Stimulated activated CD8-positive, alpha-beta memory T cell treated with anti-CD3 and anti-CD28 coated beads, Interleukin-15, amount 100 ng/mL, for 48 hours (primary cell): ENCODE measurements around the gene C1QTNF5.

ENCODE experiments used
- DNase-seq, 2 donors: peaks; one replicate each; pipeline ENCODE4 v3.0.0-alpha.2; 2020; ENCODE audit warnings: low read depth in 2 of 2

C1QTNF5 gene

GRCh38 chr11:119318240-119319135, 22.2 kb downstream of the C1QTNF5 start:
- no peak for DNase-seq

GRCh38 chr11:119317592-119318239, 23.0 kb downstream of the C1QTNF5 start:
- no peak for DNase-seq

GRCh38 chr11:119316729-119317591, 23.7 kb downstream of the C1QTNF5 start, which contains the start of gene MCAM:
TSS of gene MCAM (minus strand) at chr11:119317130. CDS start at chr11:119317101, 29 bp downstream.
- DNase-seq = no peak

- no peak for DNase-seq
These were observed 24.5 kb downstream of the C1QTNF5 start for GRCh38 chr11:119316016-119316728.

- DNase-seq = no peak
These were observed 25.3 kb downstream of the C1QTNF5 start for GRCh38 chr11:119315131-119316015.

DNA sequence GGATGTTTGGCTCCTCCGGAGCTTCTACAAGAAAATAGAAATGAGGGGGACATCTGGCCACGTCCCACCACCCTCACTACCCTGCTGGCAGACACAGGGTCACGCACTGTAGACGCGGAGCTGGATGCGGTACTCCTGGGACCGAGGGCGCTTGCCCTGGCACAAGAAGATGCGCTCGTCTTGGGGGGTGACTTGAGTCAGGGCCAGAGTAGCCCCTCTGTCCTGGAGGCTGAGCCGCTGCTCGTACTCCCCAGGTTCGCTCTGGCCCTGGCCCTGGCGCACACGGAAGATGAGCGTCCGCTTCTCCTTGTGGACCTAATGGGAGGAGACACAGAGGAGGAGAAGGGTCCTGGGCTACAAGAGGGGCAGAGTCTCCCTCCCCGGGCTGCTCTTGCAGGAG, 26.0 kb downstream of the C1QTNF5 start:
- no peak for DNase-seq

DNA sequence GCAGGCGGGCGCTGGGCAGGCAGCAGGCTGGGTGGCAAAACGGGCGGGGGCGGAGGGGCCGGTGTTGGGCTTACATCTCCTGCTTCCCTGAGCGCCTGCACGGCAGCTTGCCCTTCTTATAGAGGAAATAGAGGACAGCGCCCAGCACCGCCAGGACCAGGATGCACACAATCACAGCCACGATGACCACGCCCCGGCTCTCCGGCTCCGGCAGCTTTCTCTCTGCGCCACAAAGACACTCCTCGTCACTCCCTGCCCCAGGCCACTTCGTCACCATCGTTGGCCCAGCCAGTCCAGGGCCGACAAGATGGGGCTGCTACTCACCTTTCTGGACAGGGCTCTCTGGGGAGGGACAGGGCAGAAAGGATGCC, 30.0 kb downstream of the C1QTNF5 start:
- DNase-seq = no peak

GRCh38 chr11:119309953-119310681, 30.6 kb downstream of the C1QTNF5 start:
- DNase-seq = no peak

- DNase-seq = no peak
These were observed 31.3 kb downstream of the C1QTNF5 start for GRCh38 chr11:119309411-119309810.

- DNase-seq = no peak
These were observed 32.7 kb downstream of the C1QTNF5 start for GRCh38 chr11:119307974-119308373.

DNA sequence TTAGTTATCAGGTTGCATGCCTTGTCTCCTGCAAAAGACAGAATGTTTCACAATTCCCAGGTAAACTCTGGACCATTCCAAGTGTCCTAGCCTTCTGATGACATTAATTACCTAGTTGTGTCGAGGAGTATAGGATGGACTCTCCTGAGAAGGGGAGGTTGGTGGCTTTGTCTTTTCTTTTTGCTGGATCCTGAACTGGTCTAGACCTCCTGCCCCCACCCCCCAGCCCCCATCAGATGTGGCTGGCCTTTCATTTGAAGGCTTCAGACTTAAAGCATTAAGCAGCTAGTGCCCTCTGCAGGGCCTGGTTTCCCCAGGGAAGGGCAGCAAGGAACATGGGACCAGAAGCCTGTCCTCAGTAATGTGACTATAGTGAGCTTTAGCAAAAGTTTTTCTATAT, 33.5 kb downstream of the C1QTNF5 start:
- DNase-seq = no peak

DNA sequence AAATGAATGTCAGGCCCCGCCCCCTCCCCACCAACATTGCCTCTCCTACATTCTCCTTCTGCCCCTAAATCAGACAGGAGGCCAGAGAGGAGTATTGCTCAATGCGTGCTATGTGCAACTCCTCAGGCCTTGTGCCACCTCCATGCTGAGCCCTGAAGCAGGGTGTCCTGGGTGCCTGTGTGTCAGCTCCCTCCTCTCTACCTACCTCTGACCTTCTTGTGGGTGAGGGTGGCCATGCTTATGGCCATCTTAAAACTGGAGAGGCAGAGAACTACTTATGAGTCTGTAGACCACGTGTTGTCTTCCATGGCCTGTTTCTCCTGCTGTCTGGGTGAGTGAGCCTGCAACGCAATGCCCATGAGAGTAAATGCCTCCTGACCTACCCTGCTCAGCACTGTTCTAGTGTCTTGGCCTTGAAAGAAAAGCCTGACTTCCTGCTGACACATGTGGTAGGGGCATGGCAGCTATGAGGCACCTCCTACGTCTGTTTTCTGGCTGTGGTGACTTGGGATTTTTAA, 34.3 kb downstream of the C1QTNF5 start:
- no peak for DNase-seq

- no peak for DNase-seq
These were observed 34.9 kb downstream of the C1QTNF5 start for GRCh38 chr11:119305556-119306372.

GRCh38 chr11:119303227-119303718, 37.4 kb downstream of the C1QTNF5 start:
- DNase-seq = no peak

DNA sequence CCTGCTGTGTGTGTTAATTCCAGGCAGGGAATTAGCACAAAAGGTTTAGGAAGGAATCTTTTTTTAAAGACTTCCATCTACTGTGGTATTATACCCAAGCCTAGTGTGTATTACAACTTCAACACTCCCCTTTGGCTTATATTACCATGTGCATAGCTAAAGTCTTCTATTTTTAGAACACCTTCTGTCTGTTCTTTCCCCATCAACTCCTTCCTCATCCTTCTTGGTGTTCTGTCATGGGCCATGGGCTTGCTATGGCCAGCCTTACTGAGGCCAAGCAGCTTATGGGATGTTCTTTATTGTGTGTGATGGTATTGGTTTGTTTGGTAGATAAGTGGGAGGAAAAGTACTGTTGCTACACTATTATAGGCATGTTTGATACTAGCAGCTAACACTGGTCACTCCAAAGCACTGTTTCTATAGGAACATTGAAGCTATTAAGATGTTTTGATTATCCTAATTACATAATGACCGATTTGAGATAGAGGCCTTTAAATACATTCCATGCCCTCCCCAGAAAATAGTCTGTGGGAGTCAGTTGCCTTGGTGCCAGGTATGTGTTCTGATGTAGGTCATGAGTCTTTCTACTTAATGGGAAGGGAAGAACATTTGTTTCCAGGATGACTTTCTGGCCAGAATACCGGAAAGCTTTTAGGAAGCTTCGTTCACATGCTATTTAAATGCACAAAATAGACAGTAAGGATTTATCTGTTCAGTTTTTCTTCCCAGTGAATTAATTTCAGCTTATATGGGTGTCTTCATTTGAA, 40.3 kb downstream of the C1QTNF5 start:
- DNase-seq = no peak

- DNase-seq = no peak
These were observed 41.3 kb downstream of the C1QTNF5 start for GRCh38 chr11:119299416-119299815.

- no peak for DNase-seq
These were observed 42.0 kb downstream of the C1QTNF5 start for GRCh38 chr11:119298726-119299125.

DNA sequence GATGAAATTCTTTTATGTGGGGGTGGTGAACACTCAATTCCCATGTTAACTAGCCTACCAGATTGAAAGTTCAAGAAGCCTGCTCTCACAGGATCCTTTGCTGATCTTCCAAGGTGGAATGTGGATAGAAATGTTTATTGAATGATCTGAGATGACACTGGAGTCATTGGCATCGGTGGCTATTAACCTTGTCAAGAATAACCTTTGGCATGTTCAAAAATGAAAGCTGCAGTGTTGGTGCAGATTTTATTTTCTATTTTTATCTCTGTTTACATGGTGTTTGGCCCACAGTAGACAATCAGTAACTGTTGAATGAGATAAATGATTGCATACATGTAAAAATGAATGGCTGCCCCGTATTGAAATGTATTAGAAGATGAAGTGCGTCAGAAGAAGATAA, 42.7 kb downstream of the C1QTNF5 start:
- no peak for DNase-seq
